ENCODE measurements around the gene COL23A1. TPM values are rescaled to one million over a fixed set of nuclear protein-coding genes. Genes with fewer than 3 reads are reported as not detected.

The COL23A1 gene
- total RNA-seq, 4 donors from 2014 or later: 7.9 to 20.4 (median 12.0) TPM

DNA sequence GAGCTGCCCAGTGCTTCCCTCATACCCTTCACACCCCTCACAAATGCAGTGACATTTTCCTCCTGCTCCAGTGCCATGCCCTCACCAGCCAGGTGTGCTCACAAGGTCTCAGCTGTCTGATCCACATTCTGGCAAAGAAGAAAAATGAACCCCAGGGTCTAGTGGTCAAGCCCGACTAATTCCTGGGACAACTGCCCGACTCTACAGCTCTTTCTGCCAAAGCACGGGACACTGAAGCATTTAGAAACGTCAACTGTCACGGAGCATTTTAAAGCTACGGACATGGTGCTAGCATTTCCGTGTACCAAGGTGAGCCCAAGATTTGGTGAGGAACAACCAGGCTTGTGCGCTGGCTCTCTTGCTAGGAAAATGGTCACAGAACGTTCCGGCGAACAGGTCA lies 300.8 kb downstream of the COL23A1 start:
- 70 to 75% methylated on average over 11 of the region's 11 CpGs for WGBS, 2 donors
- H3K36me3 ChIP-seq: no peaks in the 10 kb centered on the region
- no peak overlapping the region for H3K4me3 ChIP-seq
- no peak for TF ChIP-seq EP300 (IDR thresholded peaks at IDR 0.05)
- no peak for TF ChIP-seq POLR2A (IDR thresholded peaks at IDR 0.05)
- TF ChIP-seq, protein P1, sequence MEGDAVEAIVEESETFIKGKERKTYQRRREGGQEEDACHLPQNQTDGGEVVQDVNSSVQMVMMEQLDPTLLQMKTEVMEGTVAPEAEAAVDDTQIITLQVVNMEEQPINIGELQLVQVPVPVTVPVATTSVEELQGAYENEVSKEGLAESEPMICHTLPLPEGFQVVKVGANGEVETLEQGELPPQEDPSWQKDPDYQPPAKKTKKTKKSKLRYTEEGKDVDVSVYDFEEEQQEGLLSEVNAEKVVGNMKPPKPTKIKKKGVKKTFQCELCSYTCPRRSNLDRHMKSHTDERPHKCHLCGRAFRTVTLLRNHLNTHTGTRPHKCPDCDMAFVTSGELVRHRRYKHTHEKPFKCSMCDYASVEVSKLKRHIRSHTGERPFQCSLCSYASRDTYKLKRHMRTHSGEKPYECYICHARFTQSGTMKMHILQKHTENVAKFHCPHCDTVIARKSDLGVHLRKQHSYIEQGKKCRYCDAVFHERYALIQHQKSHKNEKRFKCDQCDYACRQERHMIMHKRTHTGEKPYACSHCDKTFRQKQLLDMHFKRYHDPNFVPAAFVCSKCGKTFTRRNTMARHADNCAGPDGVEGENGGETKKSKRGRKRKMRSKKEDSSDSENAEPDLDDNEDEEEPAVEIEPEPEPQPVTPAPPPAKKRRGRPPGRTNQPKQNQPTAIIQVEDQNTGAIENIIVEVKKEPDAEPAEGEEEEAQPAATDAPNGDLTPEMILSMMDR (IDR thresholded peaks at IDR 0.05): no peak
- H3K27ac ChIP-seq: no peak overlapping the region
- peaks cover 0 to under 1% (median 0%) of the 10 kb centered on the region in 4 donors for H3K9me3 ChIP-seq
- H3K4me1 ChIP-seq: peaks cover 0 to 10% (median 0%) of the 10 kb centered on the region in 4 donors
- no peak for DNase-seq (ENCODE audit: low spot score in 2 of 2)
- H3K27me3 ChIP-seq: peaks cover 0 to 4% of the 10 kb centered on the region in 2 donors

DNA sequence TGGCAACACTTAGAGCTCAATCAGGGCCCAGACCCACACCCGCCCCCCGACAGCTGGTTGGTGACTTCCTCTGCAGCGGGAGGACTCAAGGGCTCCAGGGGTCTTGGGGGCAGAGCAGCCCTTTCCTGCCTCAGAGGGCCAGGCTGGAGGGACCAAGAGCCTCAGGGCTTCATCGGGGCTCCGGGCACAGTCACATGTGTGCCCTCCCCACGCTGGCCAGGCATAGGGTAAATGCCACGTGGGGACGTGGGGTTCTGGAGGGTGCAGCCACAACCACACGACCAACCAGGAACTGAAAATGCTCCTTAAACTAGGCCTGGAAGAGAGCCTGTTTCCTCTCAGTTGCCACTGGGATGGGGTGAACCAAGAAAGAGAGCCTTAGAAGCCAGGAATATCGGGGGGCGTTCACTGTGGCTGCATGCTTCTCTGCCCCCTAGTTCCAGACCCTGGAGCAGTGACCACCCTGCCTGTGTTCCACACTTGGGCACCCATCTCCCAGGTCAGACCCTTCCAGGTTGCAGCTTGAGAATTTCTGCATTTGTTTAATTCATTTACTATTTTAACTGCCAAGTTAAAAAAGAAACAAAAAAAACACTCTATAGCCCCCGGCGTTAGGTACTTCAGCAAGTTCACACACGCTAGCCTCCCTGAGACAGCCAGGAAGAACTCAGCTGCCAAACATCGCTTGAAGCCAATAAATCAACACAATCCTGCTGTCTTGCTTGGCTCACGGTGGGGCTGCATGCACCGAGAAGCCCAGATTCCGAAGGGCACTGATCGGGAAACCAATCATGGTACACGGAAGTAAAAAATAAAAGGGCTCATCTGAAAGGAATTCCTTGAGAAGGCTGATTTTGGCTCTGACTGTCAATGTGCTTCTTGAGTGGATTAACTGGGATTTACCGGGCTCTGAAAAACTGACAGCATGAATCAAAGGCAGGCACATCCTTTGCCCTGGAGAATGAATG lies 301.5 kb downstream of the COL23A1 start:
- no peak for DNase-seq (ENCODE audit: low spot score in 2 of 2)
- no peak overlapping the region for H3K4me3 ChIP-seq
- H3K9me3 ChIP-seq: peaks cover 0 to 8% (median 4%) of the 10 kb centered on the region in 4 donors
- H3K27ac ChIP-seq: no peak overlapping the region
- WGBS, 2 donors: 53 to 62% methylated on average over 20 to 21 of the region's 21 CpGs
- peaks cover 0 to 10% (median 0%) of the 10 kb centered on the region in 4 donors for H3K4me1 ChIP-seq
- H3K27me3 ChIP-seq: peaks cover 0 to 4% of the 10 kb centered on the region in 2 donors
- no peaks in the 10 kb centered on the region for H3K36me3 ChIP-seq
- TF ChIP-seq POLR2A (IDR thresholded peaks at IDR 0.05): no peak
- no peak for TF ChIP-seq EP300 (IDR thresholded peaks at IDR 0.05)
- TF ChIP-seq, protein P1 (IDR thresholded peaks at IDR 0.05): no peak

DNA sequence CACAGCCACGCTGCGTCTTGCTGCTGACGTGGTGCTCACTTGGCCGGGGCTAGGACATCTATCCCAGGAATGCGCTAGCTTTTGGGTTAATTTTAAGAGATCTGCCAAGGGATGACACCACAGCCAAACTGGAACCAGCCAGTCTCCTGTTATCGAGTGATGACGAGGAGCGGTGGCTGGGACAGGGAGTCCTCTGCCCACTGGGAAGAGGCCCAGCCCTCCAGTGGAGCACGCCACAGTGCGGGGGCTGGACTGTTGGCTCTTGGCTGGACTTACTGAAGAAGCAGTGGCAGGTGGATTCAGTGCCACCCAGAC lies 302.4 kb downstream of the COL23A1 start:
- WGBS, 2 donors: 42 to 64% methylated on average over 4 to 8 of the region's 10 CpGs
- DNase-seq (ENCODE audit: low spot score in 2 of 2): no peak

DNA sequence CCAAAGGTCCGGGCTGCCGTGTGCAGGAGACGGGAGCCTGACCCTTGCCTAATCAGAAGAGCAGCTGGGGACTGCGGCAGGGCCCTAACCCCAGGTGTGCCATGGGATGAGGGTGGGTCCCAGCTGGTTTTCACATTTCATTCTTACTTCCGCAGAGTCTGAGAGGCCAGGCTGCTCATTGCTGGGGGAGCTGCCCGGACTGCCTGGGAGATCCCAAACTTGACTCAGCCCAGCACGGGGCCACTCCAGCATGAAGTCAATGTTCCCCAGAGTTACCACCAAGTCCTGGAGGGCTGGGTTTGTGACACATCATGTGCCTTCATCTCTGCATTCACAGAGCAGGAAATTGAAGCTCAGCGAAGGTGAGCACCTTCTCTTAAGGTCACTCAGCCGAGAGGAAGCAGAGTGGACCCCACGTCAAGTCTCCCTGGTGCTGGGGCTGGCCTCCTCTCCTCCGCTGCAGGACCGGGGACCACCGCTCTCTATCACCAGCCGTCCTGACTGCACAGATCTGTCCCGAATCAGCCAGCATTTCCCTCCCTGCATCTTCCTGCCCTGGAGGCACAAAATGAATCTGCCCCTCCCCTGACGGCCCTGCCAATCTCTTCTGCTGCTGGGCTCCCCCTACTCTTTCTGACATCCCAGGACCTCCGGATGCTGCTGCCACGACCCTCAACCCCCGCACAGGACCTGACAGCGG lies 303.0 kb downstream of the COL23A1 start:
- Histone ChIP-seq H3K4me3 (no peak overlapping the region), H3K27ac (no peak overlapping the region), H3K9me3 (peaks cover 0 to 14% (median 4%) of the 10 kb centered on the region in 4 donors), H3K36me3 (no peaks in the 10 kb centered on the region), H3K27me3 (peaks cover 0 to 4% of the 10 kb centered on the region in 2 donors), H3K4me1 (peaks cover 0 to 10% (median 0%) of the 10 kb centered on the region in 4 donors)
- TF ChIP-seq EP300 (IDR thresholded peaks at IDR 0.05) (no peak), POLR2A (IDR thresholded peaks at IDR 0.05) (no peak)
- TF ChIP-seq, protein P1 (IDR thresholded peaks at IDR 0.05): no peak
- DNase-seq (ENCODE audit: low spot score in 2 of 2): no peak
- WGBS, 2 donors: 63 to 70% methylated on average over 18 to 20 of the region's 20 CpGs

More for the DNA sequence above, 302.4 kb downstream of the COL23A1 start:
- Histone ChIP-seq H3K4me3 (no peak overlapping the region), H3K4me1 (peaks cover 0 to 10% (median 0%) of the 10 kb centered on the region in 4 donors), H3K9me3 (peaks cover 0 to 14% (median 4%) of the 10 kb centered on the region in 4 donors), H3K27me3 (peaks cover 0 to 4% of the 10 kb centered on the region in 2 donors), H3K36me3 (no peaks in the 10 kb centered on the region), H3K27ac (no peak overlapping the region)
- TF ChIP-seq, protein P1 (IDR thresholded peaks at IDR 0.05): no peak
- no peak for TF ChIP-seq POLR2A (IDR thresholded peaks at IDR 0.05)
- no peak for TF ChIP-seq EP300 (IDR thresholded peaks at IDR 0.05)

Data from tibial nerve (tissue), 4 donors.